Retinal pigment epithelial cell (primary cell): ENCODE data around the gene PVRIG.
"Not testable (repeated sequence)": the region's sequence is repeated elsewhere in the genome, so short reads cannot be mapped to it uniquely, and the experiment has no call there.

ENCODE experiments used
- DNase-seq: peaks from one replicate; pipeline ENCODE4 v3.0.0-alpha.2; 2010; ENCODE audit warnings: low read depth
- H3K4me3 ChIP-seq: 2 replicates; pipeline ENCODE4 v1.5.1; 2011; ENCODE audit warnings: mild to moderate bottlenecking, low read length, control low read depth, moderate library complexity
- TF ChIP-seq, protein P1 (sequence below): conservative IDR thresholded peaks from 2 replicates; pipeline ENCODE4 v1.5.1; 2011; ENCODE audit warnings: low read depth, low read length, control low read depth, inconsistent platforms

Gene PVRIG

DNA sequence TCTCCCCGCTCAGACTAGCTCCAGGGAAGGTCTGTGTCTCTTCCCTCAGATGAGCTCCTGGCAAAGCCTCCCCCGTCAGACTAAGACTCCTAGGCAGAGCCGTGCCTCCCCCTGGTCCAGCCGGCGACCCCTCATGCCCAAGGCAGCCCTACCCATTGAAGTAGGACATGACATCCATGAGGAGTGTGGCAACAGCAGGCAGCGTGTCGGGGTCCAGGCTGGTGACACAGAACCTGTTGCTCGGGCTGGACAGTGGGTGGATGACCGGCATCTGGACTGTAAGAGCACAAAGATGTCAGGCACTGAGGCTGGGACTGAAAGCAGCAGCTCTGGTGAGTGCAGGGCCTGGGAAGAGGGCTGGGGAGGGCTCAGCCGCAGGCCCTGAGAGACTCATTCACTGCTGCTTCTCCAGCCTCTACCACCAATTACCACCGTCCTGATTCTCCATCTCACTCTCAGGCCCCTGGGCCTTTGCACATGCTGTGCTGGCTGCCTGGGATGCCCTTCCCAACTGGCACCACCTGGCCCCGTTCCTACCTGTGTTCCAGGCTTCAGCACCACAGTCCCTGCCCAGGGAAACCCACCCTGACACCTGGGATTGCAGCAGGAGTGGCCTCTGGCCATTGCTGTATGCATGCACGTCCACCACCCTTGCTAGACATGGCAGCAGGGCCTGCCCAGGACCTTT, 2.8 kb downstream of the PVRIG start:
- TF ChIP-seq, protein P1, sequence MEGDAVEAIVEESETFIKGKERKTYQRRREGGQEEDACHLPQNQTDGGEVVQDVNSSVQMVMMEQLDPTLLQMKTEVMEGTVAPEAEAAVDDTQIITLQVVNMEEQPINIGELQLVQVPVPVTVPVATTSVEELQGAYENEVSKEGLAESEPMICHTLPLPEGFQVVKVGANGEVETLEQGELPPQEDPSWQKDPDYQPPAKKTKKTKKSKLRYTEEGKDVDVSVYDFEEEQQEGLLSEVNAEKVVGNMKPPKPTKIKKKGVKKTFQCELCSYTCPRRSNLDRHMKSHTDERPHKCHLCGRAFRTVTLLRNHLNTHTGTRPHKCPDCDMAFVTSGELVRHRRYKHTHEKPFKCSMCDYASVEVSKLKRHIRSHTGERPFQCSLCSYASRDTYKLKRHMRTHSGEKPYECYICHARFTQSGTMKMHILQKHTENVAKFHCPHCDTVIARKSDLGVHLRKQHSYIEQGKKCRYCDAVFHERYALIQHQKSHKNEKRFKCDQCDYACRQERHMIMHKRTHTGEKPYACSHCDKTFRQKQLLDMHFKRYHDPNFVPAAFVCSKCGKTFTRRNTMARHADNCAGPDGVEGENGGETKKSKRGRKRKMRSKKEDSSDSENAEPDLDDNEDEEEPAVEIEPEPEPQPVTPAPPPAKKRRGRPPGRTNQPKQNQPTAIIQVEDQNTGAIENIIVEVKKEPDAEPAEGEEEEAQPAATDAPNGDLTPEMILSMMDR: no peak
- no peak overlapping the region for H3K4me3 ChIP-seq
- DNase-seq: no peak

DNA sequence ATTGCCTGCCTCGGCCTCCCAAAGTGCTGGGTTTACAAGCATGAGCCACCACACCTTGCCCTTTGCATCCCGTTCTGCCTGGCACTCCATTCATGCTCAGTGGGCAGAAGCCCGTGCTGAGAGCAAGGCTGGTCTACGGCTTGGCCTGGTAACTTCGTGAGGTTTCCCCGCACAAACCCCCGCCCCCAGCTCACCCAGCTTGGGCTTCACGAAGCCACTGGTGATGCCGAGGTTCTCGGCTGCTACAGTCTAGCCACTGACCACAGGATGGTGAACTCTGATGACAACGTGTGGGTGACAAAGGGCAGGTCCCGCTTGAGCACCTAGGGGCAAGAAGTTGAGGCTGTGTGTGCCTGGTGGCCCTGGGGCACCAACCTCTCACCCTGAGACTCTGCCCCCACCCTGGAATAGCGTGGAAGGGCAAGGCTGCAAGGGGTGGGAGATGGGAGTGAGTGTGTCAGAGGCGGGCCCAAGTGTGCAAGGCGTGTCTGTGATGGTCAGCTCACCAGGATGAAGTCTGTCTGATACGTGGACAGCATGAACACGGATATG, 3.7 kb downstream of the PVRIG start:
- DNase-seq, H3K4me3 ChIP-seq: not testable (repeated sequence)

DNA sequence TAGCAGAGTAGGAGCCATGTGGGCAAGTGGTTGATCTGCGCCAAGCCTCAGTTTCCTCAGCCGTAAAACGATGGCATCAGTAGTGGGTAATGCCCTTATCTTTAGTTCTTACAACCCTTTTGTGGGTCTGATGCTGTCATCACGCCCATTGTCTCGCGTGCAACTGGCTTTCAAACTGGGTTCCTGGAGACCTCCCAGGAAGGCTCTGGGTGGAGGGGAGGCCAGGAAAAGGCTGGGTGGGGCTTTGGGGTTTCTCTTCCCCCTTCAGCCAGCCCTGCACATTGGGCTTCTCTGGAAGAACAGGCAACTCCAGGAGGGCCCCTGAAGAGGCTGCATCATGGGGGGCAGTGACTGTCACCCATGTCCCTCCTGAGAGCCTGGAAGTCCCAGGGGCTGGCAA, 5.1 kb downstream of the PVRIG start:
- not testable (repeated sequence) for H3K4me3 ChIP-seq, DNase-seq

DNA sequence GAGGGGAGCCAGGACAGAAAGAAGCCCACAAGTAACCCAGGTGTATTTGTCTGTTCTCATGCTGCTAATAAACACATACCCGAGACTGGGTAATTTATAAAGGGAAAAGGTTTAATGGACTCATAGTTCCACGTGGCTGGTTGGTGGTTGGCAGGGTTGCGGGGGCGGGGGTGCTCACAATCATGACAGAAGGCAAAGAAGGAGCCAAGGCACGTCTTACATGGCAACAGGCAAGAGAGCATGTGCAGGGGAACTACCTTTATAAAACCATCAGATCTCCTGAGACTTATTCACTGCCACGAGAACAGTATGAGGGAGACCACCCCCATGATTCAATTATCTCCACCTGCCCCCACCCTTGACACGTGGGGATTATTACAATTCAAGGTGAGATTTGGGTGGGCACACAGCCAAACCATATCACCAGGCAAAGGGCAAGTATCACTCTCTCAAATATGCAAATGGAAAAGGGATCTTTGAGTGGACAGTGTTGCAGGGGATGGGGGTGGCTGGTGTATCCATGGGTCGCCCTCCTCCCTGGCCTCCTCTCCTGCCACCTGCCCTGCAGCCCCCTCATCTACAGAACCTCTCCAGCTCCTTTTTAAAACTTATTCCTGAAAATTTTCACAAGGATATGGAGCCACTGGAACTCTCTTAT, 15.0 kb downstream of the PVRIG start:
- DNase-seq: not testable (repeated sequence)

GRCh38 chr7:100239975-100240374, 20.2 kb downstream of the PVRIG start:
- DNase-seq, H3K4me3 ChIP-seq: not testable (repeated sequence)

More for the DNA sequence above, 15.0 kb downstream of the PVRIG start:
- not testable (repeated sequence) for H3K4me3 ChIP-seq

DNA sequence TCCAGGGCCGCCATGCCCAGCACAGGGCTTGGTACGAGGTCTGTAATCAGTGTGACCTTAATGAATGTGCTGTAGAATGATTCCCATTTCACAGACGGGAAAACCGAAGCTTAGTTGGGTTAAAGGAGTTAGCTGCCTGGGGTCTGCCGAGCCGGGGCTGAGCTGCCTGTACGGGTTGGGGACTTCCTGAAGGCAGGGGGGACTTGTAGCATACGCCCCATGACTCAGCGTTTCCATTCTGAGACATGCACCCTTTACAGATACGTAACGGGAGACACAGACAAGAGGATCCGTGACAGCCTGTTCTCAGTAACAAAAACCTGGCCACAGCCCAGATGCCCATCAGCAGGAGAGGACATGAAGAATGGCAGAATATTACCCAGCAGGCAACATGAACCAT, 23.6 kb downstream of the PVRIG start:
- not testable (repeated sequence) for DNase-seq

DNA sequence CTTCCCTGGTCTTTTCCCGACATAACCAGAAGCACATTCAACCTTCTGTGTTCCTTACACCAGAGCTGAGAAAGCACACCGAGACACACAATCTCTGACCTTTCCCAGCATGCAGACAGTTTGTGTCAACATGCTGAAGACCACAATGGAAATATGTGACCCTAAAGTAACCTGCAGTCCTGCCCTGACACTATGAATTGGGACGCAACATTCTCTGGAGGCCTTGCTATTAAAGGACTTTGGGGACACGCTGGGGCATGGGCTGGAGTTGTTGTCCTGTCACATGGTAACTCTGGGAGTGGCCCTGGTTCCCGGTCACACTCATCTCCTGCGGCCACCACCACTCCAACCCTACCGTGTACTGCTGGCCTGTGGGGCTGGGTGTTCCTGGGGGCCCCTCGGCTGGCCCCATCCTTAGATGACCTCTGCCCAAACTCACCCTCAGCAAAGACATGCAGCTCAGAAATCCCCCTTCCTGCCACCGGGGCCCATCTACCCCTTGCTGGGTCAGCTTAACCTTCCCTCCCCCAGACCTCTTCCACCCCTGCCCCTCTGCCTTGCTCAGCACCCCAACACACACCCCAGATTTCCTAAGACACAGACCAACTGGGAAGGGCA, 25.3 kb downstream of the PVRIG start:
- DNase-seq, H3K4me3 ChIP-seq: not testable (repeated sequence)

More for the DNA sequence above, 23.6 kb downstream of the PVRIG start:
- H3K4me3 ChIP-seq: not testable (repeated sequence)

GRCh38 chr7:100246121-100246864, 26.5 kb downstream of the PVRIG start:
- DNase-seq, H3K4me3 ChIP-seq: not testable (repeated sequence)

- not testable (repeated sequence) for DNase-seq
Measured at GRCh38 chr7:100246865-100247137, 27.1 kb downstream of the PVRIG start.

GRCh38 chr7:100247152-100247757, 27.5 kb downstream of the PVRIG start:
- TF ChIP-seq, protein P1: peak; percentile 18
- DNase-seq: peak; percentile 22
- H3K4me3 ChIP-seq: no peak overlapping the region

More at GRCh38 chr7:100246865-100247137, 27.1 kb downstream of the PVRIG start:
- H3K4me3 ChIP-seq: not testable (repeated sequence)

DNA sequence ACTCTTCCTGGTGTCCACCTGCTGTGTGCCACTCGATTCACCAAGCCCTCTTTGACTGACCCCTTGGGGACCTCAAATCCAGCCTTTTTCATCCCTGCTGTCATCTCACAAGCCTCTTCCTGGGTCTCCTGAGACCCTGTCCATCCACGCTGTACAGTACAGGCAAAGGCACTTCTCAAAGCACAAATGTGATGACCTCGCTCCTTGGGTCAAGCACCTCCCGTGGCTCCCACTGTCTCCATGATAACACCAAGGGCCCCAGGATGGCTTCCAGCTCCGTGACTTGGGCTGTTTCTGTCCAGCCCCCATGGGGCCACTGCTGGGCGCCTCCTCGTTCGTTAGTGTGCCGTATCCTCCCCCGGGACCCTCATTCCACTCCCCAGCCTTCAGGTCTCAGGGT, 28.7 kb downstream of the PVRIG start:
- no peak overlapping the region for H3K4me3 ChIP-seq
- TF ChIP-seq, protein P1: no peak
- no peak for DNase-seq
